GM18517 (cell line): ENCODE results near the gene SVEP1.

Experiments used
- ATAC-seq: cut with Tn5 transposase; IDR thresholded peaks from one replicate; pipeline ENCODE4 v1.9.1; 2021; ENCODE audit warnings: mild to moderate bottlenecking, moderate library complexity; ENCODE audit not compliant: unreplicated experiment

The SVEP1 gene

GRCh38 chr9:110328763-110329162 lies 250.8 kb downstream of the SVEP1 start:
- no peak for ATAC-seq

DNA sequence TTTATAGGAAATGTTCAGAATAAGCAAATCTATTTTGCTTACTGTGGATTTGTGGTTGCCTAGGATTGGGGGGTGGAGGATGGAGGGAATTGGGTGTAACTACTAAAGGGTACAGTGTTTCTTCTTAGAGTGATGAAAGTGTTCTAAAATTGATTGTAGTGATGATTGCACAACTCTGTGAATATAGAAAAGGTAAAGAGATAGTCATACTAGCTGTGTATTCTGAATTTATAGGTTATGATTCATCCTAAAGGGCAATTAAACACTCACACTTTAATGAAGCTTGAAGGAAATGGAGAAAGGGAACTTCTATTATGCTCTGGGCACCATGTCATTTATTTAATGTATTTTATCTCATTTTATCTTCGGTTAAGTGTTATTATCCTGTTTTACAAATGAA lies 251.8 kb downstream of the SVEP1 start:
- no peak for ATAC-seq

DNA sequence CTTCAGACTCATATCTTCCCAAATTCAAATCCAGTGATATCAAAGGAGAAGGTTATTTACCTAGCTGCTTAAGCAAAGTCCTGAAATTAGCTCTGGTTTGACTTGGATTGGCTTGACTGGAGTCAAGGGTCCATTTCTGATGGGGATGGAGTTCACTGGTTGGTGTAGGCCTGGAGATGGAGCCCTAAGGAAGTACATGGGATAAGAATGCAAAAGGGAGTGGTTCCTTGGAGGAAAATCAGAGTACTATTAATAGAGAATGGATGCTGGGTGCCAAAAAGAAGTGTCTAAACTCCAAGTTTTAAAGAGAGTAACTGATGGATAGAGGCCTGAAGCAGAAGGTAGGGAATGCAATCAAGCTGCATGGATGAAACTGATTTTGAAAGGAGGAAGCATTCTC lies 255.7 kb downstream of the SVEP1 start:
- no peak for ATAC-seq

DNA sequence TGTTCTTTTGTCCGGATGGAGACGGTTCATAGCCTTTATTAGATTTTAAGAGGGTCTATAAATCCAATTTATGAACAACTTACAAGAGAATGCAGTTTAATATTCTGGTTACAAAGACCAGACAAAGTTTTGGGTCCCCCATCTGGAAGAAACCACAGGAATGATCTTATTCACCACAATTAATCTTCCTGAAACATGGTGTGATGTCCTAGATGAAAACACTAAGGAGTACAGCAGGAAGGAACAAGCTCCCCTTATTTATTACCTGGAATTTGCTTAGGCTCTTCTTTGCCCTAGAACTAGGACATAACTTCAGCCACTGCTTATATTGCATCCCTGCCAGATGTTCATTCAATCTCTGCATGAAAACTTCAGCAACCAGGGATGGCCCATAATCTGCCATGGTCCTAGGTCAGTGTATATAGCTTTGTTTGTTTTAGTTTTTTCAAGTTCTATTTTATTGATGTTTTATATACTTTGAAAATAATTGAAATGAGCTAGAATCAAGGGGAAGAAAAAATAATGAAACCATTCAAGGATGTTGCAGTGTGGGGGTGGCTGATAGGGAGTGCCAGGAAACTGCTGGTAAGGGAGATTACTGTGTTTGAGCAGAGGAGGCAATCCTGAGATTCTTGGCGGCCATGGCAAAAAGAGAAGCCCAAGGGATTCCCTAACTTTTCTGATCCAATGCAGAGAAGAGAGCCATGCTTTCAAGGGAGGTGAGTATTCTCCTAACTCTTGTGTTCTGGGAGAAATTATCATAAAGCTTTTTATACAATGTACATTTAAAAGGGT lies 258.7 kb downstream of the SVEP1 start:
- ATAC-seq = no peak

GRCh38 chr9:110319781-110320492 lies 259.6 kb downstream of the SVEP1 start:
- no peak for ATAC-seq

DNA sequence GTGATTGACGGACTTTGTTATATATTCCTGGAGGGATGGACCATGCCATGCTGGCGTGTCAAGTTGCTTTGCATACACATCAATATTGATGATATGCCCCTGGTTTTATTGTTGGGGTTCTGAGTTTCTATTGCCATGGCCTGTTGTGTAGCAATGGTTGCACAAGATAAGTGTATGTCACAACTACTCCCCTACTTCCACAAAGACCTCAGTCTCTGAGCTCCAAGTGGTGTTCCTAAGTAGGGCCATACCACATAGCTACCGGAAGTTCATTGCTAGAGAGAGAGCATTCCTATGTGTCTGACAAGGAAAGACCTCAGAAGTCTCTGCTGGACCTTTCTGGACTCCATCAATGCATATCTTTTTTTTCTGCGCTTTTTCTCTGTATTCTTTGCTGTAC lies 261.6 kb downstream of the SVEP1 start:
- ATAC-seq = no peak

DNA sequence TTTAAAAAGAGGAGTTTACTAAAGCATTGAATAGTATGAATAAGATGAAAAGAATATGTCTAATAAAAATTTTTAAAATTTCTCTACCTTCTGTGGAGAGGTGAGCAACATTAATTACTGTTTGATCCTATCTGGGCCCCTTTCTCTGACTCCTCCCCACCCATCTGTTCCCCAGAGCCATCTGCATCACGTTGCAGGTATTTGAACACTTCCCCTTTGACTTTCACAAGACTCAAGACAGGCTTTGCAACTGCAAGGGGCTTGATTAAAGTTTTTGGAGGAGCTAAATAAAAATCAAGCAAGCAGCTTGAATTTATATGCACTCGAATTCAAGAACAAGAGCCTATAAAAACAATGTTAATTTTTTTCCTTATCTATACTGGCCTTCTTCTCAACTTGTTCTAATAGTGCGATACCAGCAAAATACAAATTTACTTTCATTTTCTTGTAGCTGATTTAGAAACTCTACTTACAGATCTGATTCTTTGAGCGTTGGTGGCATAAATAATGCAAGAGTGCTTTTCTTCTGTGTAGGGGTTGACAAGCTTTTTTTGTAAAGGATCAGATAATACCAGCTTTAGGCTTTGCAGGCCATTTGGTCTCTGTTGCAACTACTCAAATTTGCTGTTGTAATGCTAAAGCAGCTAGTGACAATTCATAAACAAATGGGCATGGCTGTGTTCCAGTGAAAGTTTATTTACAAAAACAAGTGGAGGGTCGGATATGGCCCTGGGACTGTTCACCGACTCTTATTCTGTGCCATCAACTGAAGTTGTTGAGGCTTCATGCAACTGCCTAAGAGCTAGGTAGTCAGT lies 263.1 kb downstream of the SVEP1 start:
- ATAC-seq = peak; percentile 91
